Measurements from ENCODE around the gene TARBP2.

The TARBP2 gene

DNA sequence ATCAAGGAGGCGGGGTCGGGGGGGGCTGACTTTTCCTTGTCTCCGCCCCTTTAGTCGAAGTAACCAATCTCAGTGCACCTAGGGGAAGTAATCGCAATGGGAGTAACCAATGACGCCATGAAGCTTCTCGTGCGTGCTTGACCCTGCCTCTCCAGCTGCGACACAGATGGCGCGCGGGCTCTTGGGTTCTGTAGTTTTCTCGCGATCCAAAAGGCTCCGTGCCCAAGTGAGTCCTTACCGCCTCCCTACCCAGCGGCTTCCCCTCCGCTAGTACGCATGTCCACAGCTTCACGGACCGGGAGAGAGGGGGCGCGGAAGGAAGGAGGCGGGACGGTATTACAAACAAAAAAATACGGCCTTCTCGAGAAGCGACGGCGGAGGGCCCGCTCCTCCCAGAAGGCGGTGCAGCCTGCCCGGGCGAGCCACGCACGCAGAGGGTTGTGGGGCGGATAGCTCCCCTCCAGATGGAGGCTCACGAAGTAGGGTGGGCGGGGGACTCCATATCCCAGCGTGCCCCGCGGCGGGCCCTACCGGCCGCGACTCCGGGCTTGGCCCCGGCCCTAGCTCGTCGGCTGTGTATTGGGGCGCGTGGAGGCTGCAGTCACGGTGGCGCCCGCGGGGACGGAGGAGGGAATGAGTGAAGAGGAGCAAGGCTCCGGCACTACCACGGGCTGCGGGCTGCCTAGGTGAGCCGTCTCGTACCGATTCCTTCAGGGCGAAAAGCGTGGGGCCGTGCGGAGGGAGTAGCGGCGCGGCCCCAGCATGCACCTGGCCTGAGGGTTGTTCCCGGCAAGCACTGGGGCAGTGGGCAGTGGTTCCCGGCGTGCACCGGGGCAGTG lies at the start of gene TARBP2:
Gene TARBP2 (plus strand): TSS at position 508 of the 839 bp plus-strand sequence. CDS start 126 bp downstream, at position 634.
- DNase-seq: peak; percentile 97 to 98

GRCh38 chr12:53451661-53452158 lies 49.4 kb upstream of the TARBP2 start, which contains the start of gene PCBP2:
Gene PCBP2 (plus strand): TSS chr12:53452102. CDS start chr12:53454801, 2,699 bp downstream.
- peak; percentile 98 to 99 for DNase-seq

DNA sequence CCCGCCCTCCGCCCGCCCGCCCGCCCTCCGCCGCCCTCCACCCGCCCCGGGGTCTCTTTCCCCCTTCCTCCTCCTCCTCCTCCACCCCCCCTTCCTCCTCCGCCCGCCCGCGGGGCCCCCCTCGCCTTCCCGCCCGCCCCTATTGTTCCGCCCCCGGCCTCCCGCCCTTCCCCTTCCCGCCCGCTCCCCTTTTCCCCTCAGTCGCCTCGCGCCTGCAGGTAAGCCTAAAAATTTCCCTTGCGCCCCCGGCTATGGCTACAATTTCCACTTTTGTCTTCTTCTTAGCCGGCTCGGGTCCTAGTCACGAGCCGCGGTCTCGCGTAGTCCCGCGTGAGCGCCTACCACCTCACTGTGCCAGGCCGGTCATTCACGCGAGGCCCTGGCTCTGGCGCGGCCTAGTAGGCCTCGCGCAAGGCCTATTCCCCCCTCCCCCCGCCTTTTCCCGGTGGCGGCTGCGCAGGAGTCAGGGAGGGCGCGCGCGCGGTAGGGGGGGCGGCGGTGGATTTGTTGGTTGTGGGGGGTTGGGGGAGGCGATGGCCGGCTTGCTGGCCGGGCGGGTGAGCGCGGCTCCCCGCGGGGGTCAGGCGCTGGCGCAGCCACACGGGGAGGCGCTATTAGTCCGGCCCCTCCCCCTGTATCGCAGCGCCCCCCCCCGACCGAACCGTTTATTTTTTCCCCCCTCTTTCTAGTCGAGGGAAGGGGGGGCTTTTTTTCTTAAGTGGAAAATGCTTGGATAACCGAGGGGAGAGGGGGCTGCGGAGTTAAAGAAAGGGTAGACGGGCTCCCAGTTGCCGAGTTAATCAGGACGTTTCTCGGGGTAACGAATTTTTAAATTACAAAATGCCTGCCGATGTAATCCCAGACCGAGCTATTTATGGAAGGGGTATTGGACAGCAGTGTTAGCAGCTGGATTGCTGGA lies 48.7 kb upstream of the TARBP2 start:
- DNase-seq: peak; percentile 40 to 57

- DNase-seq: no peak
Observed at GRCh38 chr12:53453953-53454640, 47.0 kb upstream of the TARBP2 start.

- no peak for DNase-seq
Observed at GRCh38 chr12:53454707-53455106, 46.4 kb upstream of the TARBP2 start.

DNA sequence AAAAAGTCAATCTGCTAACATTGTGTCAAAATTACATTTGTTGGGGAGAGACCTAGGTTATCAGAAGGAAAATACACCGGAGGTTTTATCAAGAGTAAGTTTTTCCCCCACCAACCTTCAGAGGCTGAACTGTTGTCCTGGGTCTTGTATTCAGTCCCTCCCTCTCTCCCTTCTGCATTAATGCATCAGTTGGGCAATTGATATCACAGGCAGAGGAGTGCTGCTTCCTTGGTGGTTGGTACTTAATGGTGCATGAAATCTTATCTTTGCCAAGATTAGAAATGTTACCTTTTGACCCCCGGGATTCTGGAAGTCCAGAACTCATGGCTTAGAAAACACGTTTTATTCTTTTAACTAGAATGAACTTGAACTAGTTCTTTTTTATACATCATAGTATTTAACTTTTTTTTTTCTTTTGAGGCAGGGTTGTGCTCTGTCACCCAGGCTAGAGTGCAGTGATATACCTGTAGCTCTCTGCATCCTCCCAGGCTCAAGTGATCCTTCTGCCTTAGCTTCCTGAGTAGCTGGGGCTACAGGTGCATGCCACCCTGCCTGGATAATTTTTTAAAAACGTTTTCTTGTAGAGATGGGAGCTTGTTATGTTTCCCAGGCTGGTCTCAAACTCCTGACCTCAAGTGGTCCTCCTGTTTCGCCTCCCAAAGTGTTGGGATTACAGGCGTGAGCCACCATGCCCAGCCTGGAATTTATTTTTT lies 44.3 kb upstream of the TARBP2 start:
- no peak for DNase-seq

DNA sequence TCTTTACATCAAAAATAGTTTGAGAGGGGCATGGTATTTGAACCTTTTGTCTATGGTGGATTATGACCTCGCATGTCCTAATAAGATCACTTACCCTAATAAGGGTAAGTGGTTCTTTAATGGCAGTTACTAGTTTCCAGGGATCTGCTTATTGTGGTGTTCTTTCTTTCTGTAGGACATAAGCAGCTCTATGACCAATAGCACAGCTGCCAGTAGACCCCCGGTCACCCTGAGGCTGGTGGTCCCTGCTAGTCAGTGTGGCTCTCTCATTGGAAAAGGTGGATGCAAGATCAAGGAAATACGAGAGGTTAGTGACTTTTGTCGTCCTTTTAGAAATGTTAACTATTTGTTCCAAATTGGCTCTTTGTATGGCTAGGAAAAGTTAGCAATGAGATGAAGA lies 42.0 kb upstream of the TARBP2 start:
- DNase-seq: no peak

- no peak for DNase-seq
Observed at GRCh38 chr12:53461059-53461458, 40.0 kb upstream of the TARBP2 start.

- DNase-seq: no peak
Observed at GRCh38 chr12:53461591-53461990, 39.5 kb upstream of the TARBP2 start.

- DNase-seq: no peak
Observed at GRCh38 chr12:53462935-53463334, 38.1 kb upstream of the TARBP2 start.

DNA sequence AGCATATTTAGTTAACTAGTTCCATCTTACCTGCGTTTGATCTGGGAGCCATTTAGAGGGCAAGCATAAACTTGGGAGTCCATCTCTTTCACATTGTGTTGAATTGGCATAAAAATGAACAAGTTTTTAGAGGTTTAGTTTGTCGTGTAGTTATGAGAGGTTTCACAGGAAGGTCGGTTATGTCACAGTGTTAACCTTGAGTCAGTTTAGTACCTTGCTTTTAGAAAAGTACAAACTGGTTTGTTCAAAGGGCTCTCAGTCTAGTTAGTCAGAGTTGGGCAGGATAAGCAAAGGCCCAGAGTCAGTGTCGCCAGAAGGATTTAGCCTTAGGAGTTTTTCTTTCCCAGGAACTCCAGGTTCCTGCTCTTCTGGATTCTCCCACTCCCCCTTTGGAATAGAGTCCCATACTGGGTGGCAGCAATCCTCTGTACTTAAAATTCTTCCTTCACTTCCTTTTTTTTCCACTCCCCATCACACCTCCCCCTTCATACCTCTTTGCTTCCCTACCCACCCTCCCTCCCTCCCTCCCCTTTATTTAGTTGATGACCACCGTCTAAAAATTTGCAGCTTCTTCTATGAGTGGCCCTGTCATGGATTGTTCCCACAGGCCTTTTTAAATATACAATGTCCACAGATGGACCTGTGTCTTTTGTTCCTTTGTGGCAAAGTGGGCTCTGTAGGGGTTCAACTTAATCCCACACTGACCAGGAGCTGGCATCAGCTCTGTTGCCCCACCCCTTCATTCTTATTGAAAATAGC lies 37.1 kb upstream of the TARBP2 start:
- DNase-seq: no peak

GRCh38 chr12:53464685-53465418 lies 36.2 kb upstream of the TARBP2 start:
- DNase-seq: no peak

- DNase-seq: no peak
Observed at GRCh38 chr12:53465679-53466078, 35.4 kb upstream of the TARBP2 start.

DNA sequence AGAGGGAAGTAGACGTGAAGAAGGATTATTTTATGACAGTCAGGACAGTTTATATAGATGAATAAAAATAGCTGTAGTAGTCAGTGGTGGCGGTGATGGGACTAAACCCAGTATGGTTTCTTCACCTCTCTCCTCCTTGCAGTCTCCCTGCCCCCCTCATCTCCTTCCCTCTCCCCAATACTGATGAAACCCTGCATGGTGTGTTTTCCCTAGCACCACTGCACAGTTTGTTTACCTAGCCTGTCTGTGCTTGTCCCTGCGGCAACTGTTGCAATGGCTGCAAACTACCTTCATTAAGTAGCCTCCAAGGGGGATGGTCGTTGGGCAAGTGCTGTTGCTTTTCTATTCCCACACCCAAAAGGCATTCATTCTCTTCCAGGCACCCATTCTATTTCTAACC lies 34.4 kb upstream of the TARBP2 start:
- no peak for DNase-seq

GRCh38 chr12:53467082-53467481 lies 34.0 kb upstream of the TARBP2 start:
- no peak for DNase-seq

DNA sequence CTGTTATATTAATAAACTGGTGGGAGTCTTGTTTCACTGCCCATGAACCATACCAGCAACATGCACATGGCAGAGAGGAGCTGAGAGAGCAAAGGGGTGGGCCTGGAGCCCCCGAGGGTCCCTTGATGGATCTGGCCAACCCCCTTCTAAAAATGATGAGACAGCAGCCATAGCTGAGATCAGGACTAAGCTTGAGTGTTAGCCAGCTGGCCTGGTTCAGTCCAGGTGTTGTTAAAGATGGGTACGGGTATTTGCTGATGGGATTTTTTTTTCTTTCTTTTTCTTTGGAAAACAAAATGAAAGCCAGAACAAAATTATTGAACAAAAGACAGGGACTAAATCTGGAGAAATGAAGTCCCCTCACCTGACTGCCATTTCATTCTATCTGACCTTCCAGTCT lies 33.2 kb upstream of the TARBP2 start:
- DNase-seq: no peak

DNA sequence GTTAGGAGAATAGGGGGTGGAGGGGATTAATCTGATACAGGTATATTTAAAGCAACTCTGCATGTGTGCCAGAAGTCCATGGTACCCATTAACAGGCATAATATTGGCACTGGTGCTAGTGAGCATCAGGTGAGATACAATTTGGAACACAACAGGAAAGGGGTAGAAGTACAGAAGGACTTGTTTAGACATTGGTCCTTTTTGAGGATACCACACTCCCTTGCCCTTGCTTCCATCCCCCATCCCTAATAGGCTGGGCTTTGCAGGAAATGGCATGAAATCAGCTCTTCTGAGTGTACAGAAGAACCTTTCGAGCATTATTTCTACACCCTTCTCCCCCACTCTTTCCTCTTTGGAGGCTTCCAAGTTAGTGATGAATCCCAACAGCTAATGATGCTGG lies 32.8 kb upstream of the TARBP2 start:
- no peak for DNase-seq

GRCh38 chr12:53472056-53472582 lies 29.0 kb upstream of the TARBP2 start:
- no peak for DNase-seq

DNA sequence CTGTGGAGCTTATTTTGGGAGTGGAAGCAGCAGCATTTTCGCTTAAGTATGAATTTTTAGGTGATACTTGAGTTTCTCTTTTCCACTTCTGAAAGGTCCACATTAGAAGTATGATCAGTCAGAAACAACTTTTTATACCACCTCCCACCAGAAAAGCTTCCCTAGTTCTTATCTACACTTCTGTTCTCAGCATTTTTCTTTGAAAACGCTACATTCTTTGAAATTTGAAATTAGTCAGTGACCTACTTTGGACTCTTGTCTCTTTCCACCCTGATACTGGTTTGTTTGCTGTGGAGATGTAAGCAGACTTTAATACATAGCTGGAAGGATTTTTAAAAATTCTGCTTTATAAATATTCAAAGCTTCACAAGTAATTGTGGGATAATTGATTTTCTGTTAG lies 27.0 kb upstream of the TARBP2 start:
- no peak for DNase-seq

DNA sequence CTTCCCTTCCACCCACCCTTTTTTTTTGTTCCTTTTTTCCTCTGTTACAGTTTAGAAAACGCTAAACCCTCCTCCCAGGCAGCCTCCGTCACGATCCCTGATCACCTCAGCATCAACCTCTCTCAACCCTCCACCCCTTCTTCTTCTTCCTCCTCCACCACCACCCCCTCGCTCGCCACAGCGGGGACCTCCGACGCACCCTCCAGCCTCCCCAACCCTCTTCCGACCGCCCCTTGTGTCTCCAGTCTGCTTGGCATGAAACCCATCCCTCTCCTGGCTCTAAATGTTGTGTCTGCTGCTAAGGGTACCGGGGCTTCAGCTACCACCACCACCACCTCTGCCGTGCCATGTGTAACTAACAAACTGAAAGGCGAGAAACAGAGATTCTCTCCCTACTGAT lies 26.3 kb upstream of the TARBP2 start:
- no peak for DNase-seq
